Measurements from ENCODE around the gene C9orf153. TPM values are rescaled to one million over a fixed set of nuclear protein-coding genes. Genes with fewer than 3 reads are reported as not detected.

The C9orf153 gene
- polyA plus RNA-seq, 2 of the 4 experiments (the other 2 are of a cell fraction) = 0.06 to 0.08 TPM

DNA sequence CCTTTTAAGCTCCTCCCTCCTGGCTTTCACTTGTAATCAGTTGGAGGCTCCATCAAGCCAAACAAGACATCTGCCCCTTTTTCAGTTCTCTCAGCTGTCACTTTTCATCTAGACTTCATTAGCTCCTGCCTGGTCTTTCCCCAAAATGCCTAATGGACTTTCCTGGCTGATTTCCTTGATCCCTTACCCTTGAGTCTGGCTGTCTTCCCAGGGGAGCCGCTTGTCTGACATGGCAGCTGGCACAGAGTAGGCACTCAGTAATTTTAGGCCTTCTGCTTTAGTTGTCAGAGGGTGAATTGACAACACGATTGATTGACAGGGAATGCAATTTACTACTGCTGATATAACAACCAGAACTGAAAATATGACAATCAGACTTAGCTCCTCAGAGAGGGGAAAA is 2.1 kb downstream of the C9orf153 start (continued):
- TF ChIP-seq CHD4 (IDR thresholded peaks at IDR 0.05; ENCODE audit: borderline replicate concordance) = no peak
- TF ChIP-seq BHLHE40 (IDR thresholded peaks at IDR 0.05; ENCODE audit: low read depth, low read length) = no peak

DNA sequence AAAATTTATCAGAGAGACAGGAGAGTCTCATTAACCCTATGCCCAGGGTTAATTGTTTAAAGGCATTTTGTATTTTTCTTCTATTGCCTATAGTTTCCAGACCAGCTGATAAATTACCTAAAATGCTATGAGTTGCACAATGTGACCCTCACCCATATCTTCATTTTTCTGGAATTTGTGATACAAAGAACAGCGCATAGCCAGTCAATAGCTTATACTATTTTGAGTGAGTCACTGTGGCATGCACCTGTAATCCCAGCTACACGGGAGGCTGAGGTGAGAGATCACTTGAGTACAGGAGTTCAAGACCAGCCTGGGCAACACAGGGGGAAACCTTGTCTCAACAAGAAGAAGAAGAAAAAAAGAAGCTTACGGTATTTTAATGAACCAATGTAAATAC is 2.8 kb downstream of the C9orf153 start:
- no peaks in the 10 kb centered on the region for H3K4me1 ChIP-seq
- no peak for ATAC-seq
- CTCF ChIA-PET = no interaction called here

DNA sequence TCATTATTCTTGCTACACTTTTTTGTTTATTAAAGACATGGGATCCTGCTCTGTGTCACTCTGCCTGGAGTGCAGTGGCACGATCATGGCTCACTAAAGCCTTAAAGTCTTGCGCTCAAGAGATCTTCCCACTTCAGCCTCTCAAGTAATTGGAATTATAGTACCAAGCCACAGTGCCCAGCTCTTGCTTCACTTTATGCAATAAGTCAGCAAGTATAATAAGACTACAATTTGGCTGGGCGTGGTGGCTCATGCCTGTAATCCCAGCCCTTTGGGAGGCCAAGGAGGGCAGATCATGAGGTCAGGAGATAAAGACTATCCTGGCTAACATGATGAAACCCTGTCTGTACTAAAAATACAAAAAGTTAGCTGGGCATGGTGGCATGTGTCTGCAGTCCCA is 5.9 kb downstream of the C9orf153 start:
- no peak for FAIRE-seq
- Histone ChIP-seq H3K27ac (no peak overlapping the region), H3K4me1 (no peaks in the 10 kb centered on the region), H3K4me2 (no peak overlapping the region), H3K4me3 (no peak overlapping the region), H3K9me3 (no peaks in the 10 kb centered on the region)
- POLR2A ChIA-PET = interaction anchor here (0.7 kb wide), 1 partner anchor 256 kb away, joined by 6 read pairs; no protein-coding TSS in a partner anchor
- no peak for ATAC-seq
- DNase-seq (ENCODE audit: low read depth in 1 of 2, low spot score in 1 of 2) = no peak
- WGBS (ENCODE audit: missing lambda C conversion rate) = 93% methylated on average over 3 of the region's 3 CpGs
- CTCF ChIA-PET = no interaction called here
- TF ChIP-seq CEBPB (IDR thresholded peaks at IDR 0.05) (no peak), GATA3 (IDR thresholded peaks at IDR 0.05; ENCODE audit: borderline replicate concordance) (no peak), CHD2 (IDR thresholded peaks at IDR 0.05; ENCODE audit: low read length, partially characterized antibody) (no peak), MAFK (IDR thresholded peaks at IDR 0.05; ENCODE audit: partially characterized antibody) (no peak), SMC3 (IDR thresholded peaks at IDR 0.05) (no peak), TFCP2L1 (CRISPR knock-in tag; IDR thresholded peaks at IDR 0.05) (no peak), CHD4 (IDR thresholded peaks at IDR 0.05; ENCODE audit: borderline replicate concordance) (no peak), MAZ (IDR thresholded peaks at IDR 0.05; ENCODE audit: borderline replicate concordance, low read depth, low read length) (no peak), HOXA7 (CRISPR knock-in tag; IDR thresholded peaks at IDR 0.05) (no peak), HEYL (CRISPR knock-in tag; IDR thresholded peaks at IDR 0.05) (no peak), ZFP36 (IDR thresholded peaks at IDR 0.05; ENCODE audit: borderline replicate concordance, partially characterized antibody) (no peak)
- TF ChIP-seq, protein P1, sequence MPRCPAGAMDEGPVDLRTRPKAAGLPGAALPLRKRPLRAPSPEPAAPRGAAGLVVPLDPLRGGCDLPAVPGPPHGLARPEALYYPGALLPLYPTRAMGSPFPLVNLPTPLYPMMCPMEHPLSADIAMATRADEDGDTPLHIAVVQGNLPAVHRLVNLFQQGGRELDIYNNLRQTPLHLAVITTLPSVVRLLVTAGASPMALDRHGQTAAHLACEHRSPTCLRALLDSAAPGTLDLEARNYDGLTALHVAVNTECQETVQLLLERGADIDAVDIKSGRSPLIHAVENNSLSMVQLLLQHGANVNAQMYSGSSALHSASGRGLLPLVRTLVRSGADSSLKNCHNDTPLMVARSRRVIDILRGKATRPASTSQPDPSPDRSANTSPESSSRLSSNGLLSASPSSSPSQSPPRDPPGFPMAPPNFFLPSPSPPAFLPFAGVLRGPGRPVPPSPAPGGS (IDR thresholded peaks at IDR 0.05) = no peak
- TF ChIP-seq, protein P2, sequence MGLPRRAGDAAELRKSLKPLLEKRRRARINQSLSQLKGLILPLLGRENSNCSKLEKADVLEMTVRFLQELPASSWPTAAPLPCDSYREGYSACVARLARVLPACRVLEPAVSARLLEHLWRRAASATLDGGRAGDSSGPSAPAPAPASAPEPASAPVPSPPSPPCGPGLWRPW (IDR thresholded peaks at IDR 0.05) = no peak

More for the DNA sequence above, 2.8 kb downstream of the C9orf153 start:
- no peak overlapping the region for H3K4me2 ChIP-seq
- H3K9me3 ChIP-seq = no peaks in the 10 kb centered on the region
- no peak overlapping the region for H3K27ac ChIP-seq
- no peak overlapping the region for H3K4me3 ChIP-seq
- no peak for DNase-seq (ENCODE audit: low read depth in 1 of 2, low spot score in 1 of 2)
- WGBS (ENCODE audit: missing lambda C conversion rate) = 82% methylated on average over 3 of the region's 3 CpGs
- POLR2A ChIA-PET = no interaction called here
- no peak for TF ChIP-seq ZSCAN20 (CRISPR knock-in tag; IDR thresholded peaks at IDR 0.05)
- TF ChIP-seq EHF (CRISPR knock-in tag; IDR thresholded peaks at IDR 0.05) = no peak
- TF ChIP-seq FOSL2 (IDR thresholded peaks at IDR 0.05) = no peak
- TF ChIP-seq FOSL2 (CRISPR knock-in tag; IDR thresholded peaks at IDR 0.05) = no peak
- no peak for TF ChIP-seq CHD2 (IDR thresholded peaks at IDR 0.05; ENCODE audit: low read length, partially characterized antibody)
- no peak for TF ChIP-seq CEBPB (IDR thresholded peaks at IDR 0.05)
- no peak for FAIRE-seq

GRCh38 chr9:86252870-86253269 is 6.6 kb downstream of the C9orf153 start:
- no peak for FAIRE-seq
- H3K4me1 ChIP-seq = no peaks in the 10 kb centered on the region
- no peak overlapping the region for H3K27ac ChIP-seq
- H3K9me3 ChIP-seq = no peaks in the 10 kb centered on the region
- H3K4me3 ChIP-seq = no peak overlapping the region
- CTCF ChIA-PET = interaction anchor here (0.8 to 1.4 kb wide), 3 partner anchors 13 to 24 kb away, joined by 3 to 6 read pairs (median 4); no protein-coding TSS in a partner anchor
- no peak for DNase-seq (ENCODE audit: low read depth in 1 of 2, low spot score in 1 of 2)
- ATAC-seq = no peak
- no peak overlapping the region for H3K4me2 ChIP-seq
- POLR2A ChIA-PET = no interaction called here
- TF ChIP-seq POLR2AphosphoS2 (conservative IDR thresholded peaks at IDR 0.05; ENCODE audit: low read length) (no peak), CBX2 (IDR thresholded peaks at IDR 0.05; ENCODE audit: borderline replicate concordance, low read depth) (no peak), RAD21 (conservative IDR thresholded peaks at IDR 0.05 in 1 of 2, IDR thresholded peaks at IDR 0.05 in 1 of 2) (no peak), RCOR1 (IDR thresholded peaks at IDR 0.05; ENCODE audit: low read depth, low read length) (no peak), ESRRA (IDR thresholded peaks at IDR 0.05; ENCODE audit: borderline replicate concordance, low read length) (no peak), MAZ (IDR thresholded peaks at IDR 0.05; ENCODE audit: borderline replicate concordance, low read depth, low read length) (no peak), ZSCAN20 (CRISPR knock-in tag; IDR thresholded peaks at IDR 0.05) (no peak), NR3C1 (IDR thresholded peaks at IDR 0.05) (no peak), CTCF (IDR thresholded peaks at IDR 0.05) (no peak), ZFP36 (IDR thresholded peaks at IDR 0.05; ENCODE audit: borderline replicate concordance, partially characterized antibody) (no peak), EHMT2 (IDR thresholded peaks at IDR 0.05; ENCODE audit: low read depth) (no peak), ZC3H11A (IDR thresholded peaks at IDR 0.05) (no peak)
- WGBS (ENCODE audit: missing lambda C conversion rate) = 81% methylated on average over 1 of the region's 1 CpG
